Measurements from ENCODE around the gene OR14A2.
A peak's percentile ranks its signal among the peaks of the same experiment; 100 is the strongest.
"Not testable (repeated sequence)": the region's sequence is repeated elsewhere in the genome, so short reads cannot be mapped to it uniquely, and the experiment has no call there.

OR14A2 gene

DNA sequence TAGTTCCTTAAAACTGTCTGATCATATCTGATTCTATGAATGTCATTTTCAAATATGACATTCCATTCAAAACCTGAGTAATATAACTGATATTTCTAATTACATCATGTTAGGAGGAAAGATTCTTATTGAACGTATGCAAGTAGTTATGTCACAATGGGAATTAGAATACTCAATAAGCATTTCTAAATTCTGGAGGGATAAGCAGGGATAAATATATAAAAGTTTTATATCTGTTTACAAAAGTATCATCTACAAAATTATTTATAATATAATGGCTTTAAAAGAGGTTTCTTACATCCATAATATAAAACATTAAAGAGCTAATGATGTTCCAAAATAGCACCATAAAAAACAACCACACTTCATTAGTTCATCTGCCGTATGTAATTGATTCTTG, at the start of gene OR14A2:
Gene OR14A2 (minus strand): TSS at position 101 of the 400 bp plus-strand sequence.
- DNase-seq (ENCODE audit: low read depth in 2 of 2), result no peak

DNA sequence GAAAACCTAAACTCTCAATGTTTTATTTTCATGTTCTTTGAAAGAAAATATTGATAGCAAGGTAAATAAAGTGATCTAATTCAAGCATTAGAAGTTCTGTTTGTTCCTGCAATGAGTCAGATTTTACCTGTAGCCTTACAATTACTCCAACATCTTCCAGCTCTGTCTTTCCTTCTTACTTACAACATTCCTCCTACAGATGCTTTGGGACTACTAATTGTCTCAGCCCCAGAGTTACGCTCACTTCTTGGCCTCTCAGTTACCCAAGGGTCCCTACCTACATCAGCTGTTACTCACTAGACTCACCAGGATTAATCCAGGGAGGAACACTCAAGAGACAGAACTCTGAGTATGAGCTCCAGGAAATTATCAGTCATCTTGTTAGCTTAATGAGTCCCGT, 49.6 kb upstream of the OR14A2 start:
- no peak for DNase-seq (ENCODE audit: low read depth in 2 of 2)

DNA sequence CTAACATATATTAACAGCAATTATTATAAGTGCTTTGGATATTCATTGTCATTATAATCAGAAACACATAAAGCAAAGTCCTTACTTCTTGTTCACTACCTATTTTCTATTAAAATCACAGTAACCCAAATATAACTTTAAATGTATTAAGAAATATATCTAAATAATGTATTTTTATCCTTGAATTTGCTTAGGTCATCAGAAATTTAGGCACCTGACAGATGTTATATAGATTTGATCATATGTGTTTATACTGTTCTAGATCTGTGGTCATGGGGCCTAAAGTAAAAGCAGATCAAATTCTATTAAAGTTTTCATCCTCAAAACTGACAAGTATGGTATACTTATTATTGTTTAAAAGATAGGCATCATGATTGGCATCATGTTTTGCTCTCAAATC, 21.7 kb upstream of the OR14A2 start:
- no peak for DNase-seq (ENCODE audit: low read depth in 2 of 2)

DNA sequence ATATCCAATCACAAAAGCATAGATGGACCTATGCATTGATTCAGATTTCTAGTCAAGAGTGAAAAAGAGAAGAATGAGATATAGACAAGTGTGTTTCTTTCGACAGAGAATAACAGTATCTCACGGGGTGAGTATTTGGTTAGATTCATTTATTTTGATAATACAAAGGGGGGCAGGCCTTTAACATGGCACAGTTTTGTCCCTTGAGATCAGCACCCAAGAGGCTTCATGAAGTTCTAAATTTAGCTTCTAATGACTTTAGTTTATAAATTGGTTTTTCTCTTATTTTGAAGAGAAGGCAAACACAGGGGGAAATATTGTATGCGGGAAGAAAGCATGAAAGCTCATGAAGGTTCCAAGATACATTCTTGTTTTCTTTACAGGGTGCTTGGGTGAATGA, 12.5 kb upstream of the OR14A2 start, which contains the start of gene OR1C1:
Gene OR1C1 (minus strand): TSS at position 101 of the 400 bp plus-strand sequence. CDS start 2,150 bp downstream, outside the sequence.
- DNase-seq (ENCODE audit: low read depth in 2 of 2), result no peak

DNA sequence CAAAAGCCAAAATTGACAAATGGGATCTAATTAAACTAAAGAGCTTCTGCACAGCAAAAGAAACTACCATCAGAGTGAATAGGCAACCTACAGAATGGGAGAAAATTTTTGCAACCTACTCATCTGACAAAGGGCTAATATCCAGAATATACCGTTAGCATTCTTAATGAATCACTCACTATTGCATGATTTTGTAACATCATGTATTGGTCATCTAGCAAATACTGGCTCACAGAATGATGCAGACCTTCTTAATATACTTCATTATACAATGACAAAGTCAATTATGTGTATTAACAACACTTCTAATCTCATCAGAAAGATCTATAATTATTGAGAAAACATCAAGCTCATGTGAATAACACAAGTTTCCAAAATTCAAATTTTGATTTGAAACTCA, 6.4 kb upstream of the OR14A2 start:
- not testable (repeated sequence) for DNase-seq (ENCODE audit: low read depth in 2 of 2)

DNA sequence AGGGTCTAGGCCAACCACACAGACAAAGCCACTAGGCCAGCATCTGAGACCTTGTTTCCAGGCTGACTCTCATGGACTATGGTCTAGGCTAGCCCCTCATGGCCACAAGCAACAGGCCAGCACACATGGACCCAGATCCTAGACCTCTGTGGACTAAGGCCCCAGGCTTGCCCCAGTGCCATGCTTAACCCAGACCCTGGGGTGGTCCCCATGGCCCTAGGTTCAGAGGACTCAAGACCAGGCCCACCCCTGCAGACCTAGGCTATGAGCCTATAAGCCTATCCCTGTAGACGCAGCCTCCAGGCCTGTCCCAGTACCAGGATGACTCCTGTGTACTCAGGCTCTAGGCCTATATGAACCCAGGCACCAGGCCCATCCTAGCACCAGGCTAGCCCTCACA, 1.9 kb upstream of the OR14A2 start:
- no peak for DNase-seq (ENCODE audit: low read depth in 2 of 2)

DNA sequence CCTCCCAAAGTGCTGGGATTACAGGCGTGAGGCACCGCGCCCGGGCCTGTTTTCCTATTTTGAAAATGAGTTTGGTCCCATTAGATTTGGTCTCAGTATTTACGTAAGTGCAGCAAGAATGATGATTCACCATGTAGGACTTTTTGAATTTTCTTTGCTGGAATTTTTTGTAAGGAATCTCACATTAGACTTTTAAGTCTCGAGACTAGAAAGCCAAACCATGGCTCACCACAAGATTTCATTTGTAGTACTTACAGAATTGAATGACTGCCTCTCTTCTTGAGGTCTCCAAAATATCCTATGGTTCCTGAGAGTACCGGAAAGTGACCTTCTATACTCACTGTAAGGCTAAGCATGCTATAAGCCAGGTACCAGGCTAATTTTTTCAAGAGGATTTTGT, 325 bp downstream of the OR14A2 start:
- no peak for DNase-seq (ENCODE audit: low read depth in 2 of 2)

DNA sequence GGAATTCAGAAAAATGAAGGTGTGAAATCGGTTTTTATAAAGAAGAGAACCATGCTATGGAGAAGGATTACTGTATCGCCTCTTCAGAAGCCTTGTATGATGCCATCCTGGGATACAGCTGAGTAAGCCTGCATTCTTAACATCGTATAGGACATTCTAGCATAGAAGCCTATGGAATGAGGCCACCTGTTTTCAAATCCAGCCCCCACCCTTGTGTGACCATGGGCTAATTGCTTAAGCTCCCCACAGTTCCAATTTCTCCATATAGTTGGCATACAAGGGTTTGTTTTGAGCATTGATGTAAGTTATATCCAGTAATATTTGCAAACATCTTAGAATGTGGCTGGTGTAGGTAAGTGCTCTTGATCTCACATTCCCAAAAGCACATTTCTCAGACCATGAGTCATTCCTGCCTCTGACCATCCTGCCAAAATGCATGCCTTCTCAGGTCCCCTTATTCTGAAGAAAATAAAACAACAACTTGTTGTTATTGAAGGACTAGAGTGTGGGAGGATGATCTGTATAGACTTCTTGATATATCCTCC, 1.5 kb downstream of the OR14A2 start:
- no peak for DNase-seq (ENCODE audit: low read depth in 2 of 2)

DNA sequence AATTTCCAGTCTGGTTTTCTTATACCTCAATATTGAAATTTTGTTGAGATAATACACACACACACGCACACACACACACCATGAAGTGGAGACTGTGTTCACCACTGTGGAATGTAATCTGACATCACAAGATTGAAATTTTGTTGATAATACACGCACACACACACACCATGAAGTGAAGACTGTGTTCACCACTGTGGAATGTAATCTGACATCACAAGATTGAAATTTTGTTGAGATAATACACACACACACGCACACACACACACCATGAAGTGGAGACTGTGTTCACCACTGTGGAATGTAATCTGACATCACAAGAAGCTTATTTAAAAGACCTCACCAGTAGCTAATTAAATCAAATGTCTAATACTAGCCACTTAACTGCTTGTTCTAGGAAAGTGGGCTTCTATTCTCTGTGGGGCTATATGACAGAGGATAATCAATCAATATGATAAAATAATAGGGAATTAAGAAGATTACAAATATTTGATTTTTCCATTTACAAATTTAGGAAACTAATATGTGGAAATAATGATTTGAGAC, 5.7 kb downstream of the OR14A2 start:
- not testable (repeated sequence) for DNase-seq (ENCODE audit: low read depth in 2 of 2)

DNA sequence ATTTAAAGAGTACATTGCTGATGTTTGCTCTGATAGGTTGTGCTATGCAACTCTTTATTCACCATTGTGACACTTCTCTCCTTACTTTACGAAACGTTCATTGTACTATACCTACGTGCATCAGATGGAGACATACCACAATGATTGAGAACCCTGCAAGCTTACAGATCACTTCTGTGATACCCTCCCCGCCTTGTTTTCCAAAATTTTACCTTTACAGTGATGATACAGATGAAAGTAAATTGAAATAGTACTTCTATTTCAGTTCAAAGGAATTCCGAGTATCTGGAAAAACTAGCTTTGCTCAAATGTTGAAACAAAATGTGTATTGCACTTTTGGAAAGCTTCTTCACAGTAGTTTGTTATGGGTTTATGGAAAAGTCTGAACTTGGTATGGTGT, 6.2 kb downstream of the OR14A2 start:
- no peak for DNase-seq (ENCODE audit: low read depth in 2 of 2)

DNA sequence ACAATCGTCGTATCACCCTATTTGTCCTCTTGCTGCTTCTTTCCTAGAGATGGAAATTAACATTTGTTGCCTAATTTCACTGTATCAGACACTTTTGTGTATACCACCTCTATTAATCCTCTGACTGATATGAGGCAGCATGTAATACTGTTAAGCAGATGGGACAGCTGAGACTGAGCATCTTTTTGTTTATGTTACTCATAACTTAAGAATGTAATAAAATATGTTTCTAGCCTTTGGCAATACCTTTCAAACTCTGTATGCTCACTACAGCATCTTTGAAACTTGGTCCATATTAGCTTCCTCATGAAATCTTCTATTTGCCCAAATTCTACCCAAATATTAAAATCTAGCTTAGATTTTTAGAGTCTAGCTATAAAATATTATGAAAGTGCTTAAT, 7.2 kb downstream of the OR14A2 start:
- DNase-seq (ENCODE audit: low read depth in 2 of 2), result no peak

DNA sequence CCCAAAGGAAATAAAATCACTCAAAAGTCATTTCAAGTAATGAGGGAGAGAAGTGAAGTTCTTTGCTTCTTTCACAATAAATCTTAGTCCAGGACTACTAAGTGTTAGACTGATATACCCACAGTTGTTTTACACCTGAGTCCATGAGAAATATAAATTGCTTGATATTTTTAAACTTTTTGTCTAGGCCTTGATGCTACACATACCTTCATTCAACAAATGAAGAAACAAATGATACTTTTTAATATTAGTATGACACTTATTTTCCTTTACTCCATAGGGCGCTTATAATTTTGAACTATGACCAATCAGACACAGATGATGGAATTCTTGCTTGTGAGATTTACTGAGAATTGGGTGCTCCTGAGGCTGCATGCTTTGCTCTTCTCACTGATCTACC, 9.6 kb downstream of the OR14A2 start, which contains the start of gene OR14K1:
Gene OR14K1 (plus strand): TSS at position 301 of the 400 bp plus-strand sequence. CDS start 0 bp downstream, at position 301.
- DNase-seq (ENCODE audit: low read depth in 2 of 2), result no peak

DNA sequence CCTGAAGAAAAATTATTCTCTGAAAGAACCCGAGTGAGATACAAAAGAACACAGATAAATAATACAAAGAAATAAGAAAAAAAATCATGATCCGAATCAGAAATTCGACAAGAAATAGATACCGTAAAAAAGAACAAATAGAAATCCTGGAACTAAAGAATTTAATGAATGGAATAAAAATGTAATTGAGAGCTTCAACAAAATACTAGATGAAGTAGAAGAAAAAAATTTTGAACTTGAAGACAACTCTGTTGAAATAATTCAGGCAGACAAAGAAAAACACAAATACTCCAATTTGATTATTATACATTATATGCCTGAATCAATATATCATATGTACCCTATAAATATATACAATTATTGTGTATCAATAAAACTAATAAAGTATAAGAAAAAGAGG, 26.7 kb downstream of the OR14A2 start:
- no peak for DNase-seq (ENCODE audit: low read depth in 2 of 2)

DNA sequence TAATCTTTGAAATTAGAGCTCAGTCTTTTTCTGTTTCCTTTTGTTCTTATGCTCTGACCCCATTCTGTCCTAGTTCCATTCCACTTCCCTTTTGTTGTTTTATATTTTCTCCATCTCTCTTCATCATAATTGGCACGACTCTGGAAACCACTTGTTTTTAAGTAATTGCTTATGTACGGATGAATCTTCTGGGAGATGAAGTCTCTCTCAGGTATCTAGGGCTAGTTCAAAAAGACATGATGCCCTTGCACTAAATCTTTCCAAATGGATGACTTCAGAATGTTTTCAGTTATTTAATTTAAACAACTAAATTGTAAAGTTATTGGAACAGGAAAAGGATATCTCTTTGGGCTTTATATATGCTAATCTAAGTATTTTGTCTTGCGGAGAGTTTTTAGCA, 31.4 kb downstream of the OR14A2 start, which contains the start of gene OR6F1:
Gene OR6F1 (minus strand): TSS at position 101 of the 400 bp plus-strand sequence. CDS start 3,891 bp downstream, outside the sequence.
- no peak for DNase-seq (ENCODE audit: low read depth in 2 of 2)

DNA sequence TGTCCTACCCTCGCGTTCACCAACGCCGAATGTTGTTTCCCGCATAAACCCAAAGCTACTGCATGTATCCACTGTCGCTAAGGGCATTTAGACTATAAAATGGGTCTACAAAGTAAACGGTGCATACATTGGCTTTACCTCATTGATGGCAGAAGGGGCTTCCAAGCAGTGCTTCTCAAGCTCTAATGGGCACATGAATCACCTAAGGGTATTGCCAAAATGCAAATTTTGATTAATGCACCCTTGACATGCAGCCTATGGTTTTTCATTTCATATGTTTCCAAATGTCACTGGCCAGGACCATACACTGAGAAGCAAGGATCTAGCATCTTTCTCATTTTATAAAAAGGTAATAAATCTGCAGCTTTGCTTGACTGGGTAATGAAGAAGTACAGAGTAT, 34.2 kb downstream of the OR14A2 start:
- DNase-seq (ENCODE audit: low read depth in 2 of 2), result no peak

DNA sequence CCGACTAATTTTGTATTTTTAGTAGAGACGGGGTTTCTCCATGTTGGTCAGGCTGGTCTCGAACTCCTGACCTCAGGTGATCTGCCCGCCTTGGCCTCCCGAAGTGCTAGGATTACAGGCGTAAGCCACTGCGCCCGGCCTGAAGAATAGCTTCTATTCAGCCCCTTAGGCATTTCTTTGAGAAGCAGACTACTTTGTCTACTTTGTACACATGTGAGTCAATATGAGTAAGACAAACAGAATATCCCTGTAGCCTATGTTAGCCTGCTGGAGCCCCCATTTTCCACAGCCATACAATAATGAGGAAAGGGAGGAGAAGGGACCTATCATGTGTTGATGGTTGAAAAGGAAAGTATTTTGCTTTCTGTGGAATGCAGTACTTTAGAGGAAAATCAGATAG, 37.3 kb downstream of the OR14A2 start:
- DNase-seq (ENCODE audit: low read depth in 2 of 2), result not testable (repeated sequence)

DNA sequence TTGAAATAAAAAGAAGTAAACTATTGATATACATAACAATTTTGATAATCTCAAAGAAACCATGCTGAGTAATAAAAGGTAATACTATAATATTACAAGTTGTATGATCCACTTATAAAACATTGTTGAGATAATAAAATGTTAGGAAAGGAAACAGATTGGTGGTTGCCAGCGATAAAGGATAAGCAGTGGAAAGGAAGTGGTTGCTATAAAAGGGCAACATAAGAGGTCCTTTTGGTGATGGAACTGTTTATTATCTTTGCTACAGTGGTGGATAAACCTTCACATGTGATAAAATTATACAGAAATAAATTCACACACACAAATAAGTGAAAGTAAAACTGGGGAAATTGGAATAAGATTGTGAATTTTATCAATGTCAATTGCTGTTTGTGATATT, 46.6 kb downstream of the OR14A2 start:
- no peak for DNase-seq (ENCODE audit: low read depth in 2 of 2)

DNA sequence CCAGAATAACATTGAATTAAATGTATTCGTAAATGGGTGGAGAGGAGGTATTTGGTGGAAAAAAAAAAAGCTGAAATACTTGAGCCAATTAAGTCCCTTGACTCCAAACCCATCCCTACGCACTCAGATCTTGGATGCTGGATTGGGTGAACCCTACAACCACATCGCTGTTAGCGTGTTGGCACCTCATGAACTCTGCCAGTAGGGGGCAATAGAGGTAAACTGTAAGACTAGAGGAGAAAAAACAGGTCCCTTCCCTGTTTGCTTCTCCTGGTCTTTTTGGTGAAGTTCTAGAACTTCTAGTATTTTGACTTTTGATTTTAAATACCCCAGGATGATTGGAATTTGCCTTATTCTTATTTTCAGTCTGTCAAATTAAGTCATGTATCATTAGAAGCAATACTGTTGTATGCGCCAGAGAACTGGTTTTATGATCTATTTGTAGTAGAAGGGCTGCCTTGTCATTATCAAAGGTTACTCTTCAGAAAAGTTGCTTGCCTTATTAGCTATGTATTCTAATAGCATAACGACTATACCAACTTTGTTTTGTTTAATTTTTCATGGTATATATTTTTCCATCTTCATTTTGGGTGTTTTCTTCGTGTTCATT, 66.5 kb downstream of the OR14A2 start:
- peak; percentile 2 to 22 for DNase-seq (ENCODE audit: low read depth in 2 of 2)

DNA sequence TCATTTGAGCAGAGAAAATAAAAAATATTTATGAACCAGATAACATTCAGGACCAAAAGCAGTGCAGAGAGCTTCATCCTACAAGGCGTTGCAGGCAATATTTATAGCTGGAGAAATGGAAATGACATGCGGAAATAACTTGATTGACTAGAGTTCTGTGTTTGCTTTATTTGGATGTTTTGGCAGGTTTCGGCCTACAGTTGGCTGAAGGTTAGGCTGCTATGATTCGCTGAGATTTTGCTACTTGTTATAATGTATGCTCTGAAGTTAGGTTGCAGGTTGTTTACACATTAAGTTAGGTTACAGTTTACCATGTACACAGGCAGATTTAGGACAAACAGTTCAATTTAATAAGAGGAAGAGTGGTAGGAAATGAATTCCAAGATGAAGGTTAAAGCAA, 67.8 kb downstream of the OR14A2 start:
- no peak for DNase-seq (ENCODE audit: low read depth in 2 of 2)

DNA sequence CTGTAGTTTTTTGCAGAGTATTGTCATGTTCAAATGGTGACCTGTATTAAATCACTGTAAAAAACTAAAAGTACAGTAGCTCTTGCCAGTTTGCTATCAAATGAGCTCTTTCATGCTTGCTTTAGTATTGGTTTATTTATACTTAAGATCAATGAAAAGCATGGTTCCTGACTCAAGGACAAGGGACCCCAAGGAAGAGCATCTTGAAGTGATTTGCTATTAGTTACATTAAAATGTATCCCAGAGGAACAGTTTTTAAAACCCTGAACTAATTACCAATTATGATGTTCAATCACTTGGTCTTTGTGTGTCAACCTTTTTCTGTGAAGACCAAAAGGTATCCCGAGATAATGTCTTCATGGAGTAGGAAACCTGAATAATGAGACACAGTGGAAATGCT, 68.3 kb downstream of the OR14A2 start, which contains the start of gene OR13G1:
Gene OR13G1 (minus strand): TSS at position 101 of the 400 bp plus-strand sequence. CDS start 6,698 bp downstream, outside the sequence.
- DNase-seq (ENCODE audit: low read depth in 2 of 2), result no peak

All from stimulated activated CD4-positive, alpha-beta T cell treated with anti-CD3 and anti-CD28 coated beads, Interleukin-15, amount 100 ng/mL, for 48 hours (primary cell).